AG04450 (cell line): ENCODE measurements around the gene TSHZ2. TPM values are rescaled to one million over a fixed set of nuclear protein-coding genes. Genes with fewer than 3 reads are reported as not detected.

Experiments
- CTCF ChIA-PET: fragments of 300-600, 350-600 bp; formaldehyde crosslinking; extraction: SDS; loops from one replicate; lab custom pipeline; 2022; ENCODE audit warnings: antibody characterized with exemption, inconsistent platforms; lab: Charles Lee
- POLR2A ChIA-PET: fragments of 350-600 bp; formaldehyde crosslinking; extraction: SDS; loops from one replicate; lab custom pipeline; 2021; ENCODE audit warnings: antibody characterized with exemption, inconsistent platforms; lab: Yijun Ruan, JAX
- DNase-seq: peaks from one replicate; pipeline ENCODE4 v3.0.0-alpha.2; 2011; ENCODE audit warnings: low read depth, low spot score
- H3K27ac ChIP-seq: one replicate; pipeline ENCODE4 v1.5.1; 2012; ENCODE audit warnings: low read depth, low read length, control low read depth
- H3K27me3 ChIP-seq: one replicate; pipeline ENCODE4 v1.6.0; 2012; ENCODE audit warnings: low read length; ENCODE audit not compliant: control insufficient read depth, insufficient read depth
- H3K4me3 ChIP-seq: 2 replicates; pipeline ENCODE4 v1.5.1; 2011; ENCODE audit warnings: mild to moderate bottlenecking, low read depth, low read length, control low read depth
- H3K9me3 ChIP-seq: 2 replicates; pipeline ENCODE4 v1.5.1; 2012; ENCODE audit warnings: low read length; ENCODE audit not compliant: control insufficient read depth, insufficient read depth
- polyA plus RNA-seq: library from polyadenylated mRNA; depleted of rRNA; stranded (reverse); fragments of >200 nt; gene quantifications from 2 replicates; pipeline ENCODE4 v1.2.3, GENCODE V29; 2011
- TF ChIP-seq, protein P1 (sequence below): IDR thresholded peaks from 2 replicates; pipeline ENCODE4 v1.5.1; 2011; ENCODE audit warnings: low read depth, low read length, control low read depth, inconsistent platforms

TSHZ2 gene
- polyA plus RNA-seq, 1 experiment: not detected

DNA sequence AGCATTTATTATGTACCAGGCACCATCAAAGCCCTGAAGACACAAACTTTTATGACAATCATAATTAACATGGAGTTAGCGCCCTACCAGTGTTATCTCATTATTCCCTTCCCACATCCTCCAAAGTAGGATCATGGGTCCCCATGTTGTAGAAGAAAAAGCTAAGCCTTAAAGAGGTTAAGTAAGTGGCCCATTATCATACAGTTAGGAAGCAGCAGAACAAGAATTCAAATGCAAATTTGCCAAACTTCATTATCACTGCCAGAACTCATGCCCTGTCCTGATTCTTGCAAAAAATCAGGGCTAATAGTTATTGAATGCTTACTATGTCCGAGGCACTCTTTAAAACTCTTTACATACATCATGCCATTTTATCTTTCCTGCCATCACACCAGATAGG lies 310.9 kb downstream of the TSHZ2 start:
- ChIA-PET POLR2A (no interaction called here), CTCF (no interaction called here)
- H3K4me3 ChIP-seq: no peak overlapping the region
- H3K27me3 ChIP-seq: no peaks in the 10 kb centered on the region
- TF ChIP-seq, protein P1, sequence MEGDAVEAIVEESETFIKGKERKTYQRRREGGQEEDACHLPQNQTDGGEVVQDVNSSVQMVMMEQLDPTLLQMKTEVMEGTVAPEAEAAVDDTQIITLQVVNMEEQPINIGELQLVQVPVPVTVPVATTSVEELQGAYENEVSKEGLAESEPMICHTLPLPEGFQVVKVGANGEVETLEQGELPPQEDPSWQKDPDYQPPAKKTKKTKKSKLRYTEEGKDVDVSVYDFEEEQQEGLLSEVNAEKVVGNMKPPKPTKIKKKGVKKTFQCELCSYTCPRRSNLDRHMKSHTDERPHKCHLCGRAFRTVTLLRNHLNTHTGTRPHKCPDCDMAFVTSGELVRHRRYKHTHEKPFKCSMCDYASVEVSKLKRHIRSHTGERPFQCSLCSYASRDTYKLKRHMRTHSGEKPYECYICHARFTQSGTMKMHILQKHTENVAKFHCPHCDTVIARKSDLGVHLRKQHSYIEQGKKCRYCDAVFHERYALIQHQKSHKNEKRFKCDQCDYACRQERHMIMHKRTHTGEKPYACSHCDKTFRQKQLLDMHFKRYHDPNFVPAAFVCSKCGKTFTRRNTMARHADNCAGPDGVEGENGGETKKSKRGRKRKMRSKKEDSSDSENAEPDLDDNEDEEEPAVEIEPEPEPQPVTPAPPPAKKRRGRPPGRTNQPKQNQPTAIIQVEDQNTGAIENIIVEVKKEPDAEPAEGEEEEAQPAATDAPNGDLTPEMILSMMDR: no peak
- H3K27ac ChIP-seq: no peak overlapping the region
- H3K9me3 ChIP-seq: no peaks in the 10 kb centered on the region
- DNase-seq: no peak

DNA sequence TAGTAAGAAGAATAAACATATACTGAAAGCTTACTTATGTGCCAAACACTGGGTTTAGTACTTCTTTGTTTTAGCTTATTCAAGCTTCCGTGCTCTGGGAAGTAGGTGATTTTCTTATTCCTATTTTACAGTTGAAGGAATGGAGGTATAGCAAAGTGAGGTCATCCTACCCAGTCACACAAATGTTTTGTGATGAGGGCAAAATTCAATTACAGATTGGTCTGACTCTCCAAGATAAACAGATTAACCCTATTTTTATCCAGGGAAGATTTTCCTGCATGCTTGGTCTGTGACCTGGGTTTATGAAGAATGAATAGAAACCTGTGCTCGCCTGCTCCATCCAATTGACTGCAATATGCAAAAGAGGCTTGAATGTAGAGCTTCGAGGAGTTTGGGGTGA lies 311.4 kb downstream of the TSHZ2 start:
- H3K4me3 ChIP-seq: no peak overlapping the region
- TF ChIP-seq, protein P1: no peak
- DNase-seq: no peak
- ChIA-PET CTCF (interaction anchor here (0.6 kb wide), 1 partner anchor 265 kb away, joined by 4 read pairs; no protein-coding TSS in a partner anchor), POLR2A (no interaction called here)
- no peaks in the 10 kb centered on the region for H3K9me3 ChIP-seq
- no peaks in the 10 kb centered on the region for H3K27me3 ChIP-seq
- H3K27ac ChIP-seq: no peak overlapping the region

- no peaks in the 10 kb centered on the region for H3K27me3 ChIP-seq
- no peak overlapping the region for H3K4me3 ChIP-seq
- ChIA-PET CTCF (interaction anchor here (0.6 kb wide), 1 partner anchor 265 kb away, joined by 4 read pairs; no protein-coding TSS in a partner anchor), POLR2A (no interaction called here)
- TF ChIP-seq, protein P1: no peak
- no peaks in the 10 kb centered on the region for H3K9me3 ChIP-seq
- H3K27ac ChIP-seq: no peak overlapping the region
- DNase-seq: no peak
Measured at GRCh38 chr20:53284256-53284655, 312.1 kb downstream of the TSHZ2 start.

DNA sequence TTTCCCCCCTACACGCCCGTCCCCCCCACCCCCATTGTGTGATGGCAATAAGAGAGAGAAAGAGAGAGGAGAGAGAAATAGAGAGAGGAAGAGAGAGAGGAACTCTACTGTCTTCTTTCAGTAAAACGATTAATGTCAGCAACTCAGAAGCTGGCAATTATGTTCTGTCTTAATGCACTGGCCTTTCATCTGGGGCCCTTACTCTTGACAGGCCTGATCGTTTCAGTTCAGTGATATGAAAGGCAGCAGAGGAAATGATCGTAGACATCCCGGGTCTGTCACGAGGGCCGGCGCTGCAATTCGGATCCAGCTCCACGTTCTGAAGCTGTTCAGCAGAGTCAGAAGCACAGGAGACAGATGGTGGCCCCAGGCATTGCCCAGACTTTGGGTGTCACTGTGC lies 312.5 kb downstream of the TSHZ2 start:
- Histone ChIP-seq H3K27ac (no peak overlapping the region), H3K9me3 (no peaks in the 10 kb centered on the region), H3K27me3 (no peaks in the 10 kb centered on the region), H3K4me3 (no peak overlapping the region)
- POLR2A ChIA-PET: no interaction called here
- no peak for DNase-seq
- TF ChIP-seq, protein P1: no peak
- CTCF ChIA-PET: no interaction called here

- ChIA-PET CTCF (no interaction called here), POLR2A (no interaction called here)
Measured at GRCh38 chr20:53287357-53288042, 315.3 kb downstream of the TSHZ2 start.

More at GRCh38 chr20:53287357-53288042, 315.3 kb downstream of the TSHZ2 start:
- Histone ChIP-seq H3K9me3 (no peaks in the 10 kb centered on the region), H3K27me3 (no peaks in the 10 kb centered on the region), H3K27ac (no peak overlapping the region), H3K4me3 (no peak overlapping the region)
- TF ChIP-seq, protein P1: no peak
- DNase-seq: no peak
